NAMALWA (cell line): Measurements from ENCODE around the gene B4GAT1.
A peak's percentile ranks its signal among the peaks of the same experiment; 100 is the strongest.
"Not testable (repeated sequence)": the region's sequence is repeated elsewhere in the genome, so short reads cannot be mapped to it uniquely, and the experiment has no call there.

ENCODE experiments used
- DNase-seq: peaks from one replicate; pipeline ENCODE4 v3.0.0-alpha.2; 2015; ENCODE audit warnings: low spot score

Gene B4GAT1

DNA sequence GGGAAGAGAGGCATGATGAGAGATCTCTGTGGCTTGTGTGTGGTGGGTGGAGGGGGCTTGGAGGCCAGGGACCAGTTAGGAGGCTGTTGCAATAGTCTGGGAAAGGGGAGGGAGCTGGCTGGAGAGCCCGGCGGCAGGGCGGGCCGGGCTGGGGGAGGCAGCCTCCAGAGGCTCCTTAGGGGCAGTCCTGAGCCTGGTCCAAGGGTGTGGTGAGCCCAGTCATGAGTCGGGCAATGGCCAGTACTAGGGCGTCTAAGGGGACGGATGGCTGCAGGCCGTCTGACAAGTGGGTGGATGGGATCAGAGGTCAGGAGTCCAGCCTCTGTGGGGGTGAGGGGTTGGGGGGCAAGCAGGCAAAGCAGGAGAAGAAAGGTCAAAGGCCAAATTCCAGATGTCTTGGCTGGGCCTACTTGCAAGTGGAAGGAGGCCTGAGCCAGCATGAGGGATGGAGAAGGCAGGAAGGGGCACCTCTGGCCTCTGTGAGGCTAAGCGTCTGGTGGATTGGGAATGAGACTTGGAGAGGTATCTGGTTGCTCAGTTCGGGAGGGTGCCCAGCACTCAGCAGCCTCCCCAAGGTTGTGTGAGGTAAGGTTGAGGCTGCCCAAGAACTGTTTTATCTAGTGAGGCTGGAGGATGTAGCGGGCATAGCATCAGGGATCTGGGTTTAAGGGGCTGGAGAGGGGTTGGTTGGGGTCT lies 24.5 kb downstream of the B4GAT1 start:
- no peak for DNase-seq

DNA sequence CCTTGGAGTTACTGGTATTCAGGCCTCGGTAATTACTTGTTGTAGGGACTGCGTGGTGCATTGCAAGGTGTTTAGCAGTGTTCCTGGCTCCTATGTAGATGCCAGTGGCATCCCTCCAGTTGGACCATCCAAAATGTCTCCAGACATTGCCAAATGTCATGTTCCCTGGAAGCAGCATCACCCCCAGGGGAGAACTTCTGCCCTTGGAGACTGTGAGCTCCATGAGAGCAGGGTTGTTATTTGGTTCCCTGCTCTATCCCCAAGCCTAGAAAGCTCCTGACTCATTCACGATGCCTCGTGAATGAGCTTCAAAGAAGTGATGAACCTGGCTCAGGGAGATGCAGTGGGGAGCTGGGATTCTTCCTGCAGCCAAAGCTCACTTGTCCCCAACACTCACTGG lies 25.8 kb downstream of the B4GAT1 start:
- DNase-seq, result no peak

DNA sequence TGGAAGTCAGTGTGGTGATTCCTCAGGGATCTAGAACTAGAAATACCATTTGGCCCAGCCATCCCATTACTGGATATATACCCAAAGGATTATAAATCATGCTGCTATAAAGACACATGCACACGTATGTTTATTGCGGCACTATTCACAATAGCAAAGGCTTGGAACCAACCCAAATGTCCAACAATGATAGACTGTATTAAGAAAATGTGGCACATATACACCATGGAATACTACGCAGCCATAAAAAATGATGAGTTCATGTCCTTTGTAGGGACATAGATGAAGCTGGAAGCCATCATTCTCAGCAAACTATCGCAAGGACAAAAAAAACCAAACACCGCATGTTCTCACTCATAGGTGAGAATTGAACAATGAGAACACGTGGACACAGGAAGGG lies 26.7 kb downstream of the B4GAT1 start:
- DNase-seq, result not testable (repeated sequence)

DNA sequence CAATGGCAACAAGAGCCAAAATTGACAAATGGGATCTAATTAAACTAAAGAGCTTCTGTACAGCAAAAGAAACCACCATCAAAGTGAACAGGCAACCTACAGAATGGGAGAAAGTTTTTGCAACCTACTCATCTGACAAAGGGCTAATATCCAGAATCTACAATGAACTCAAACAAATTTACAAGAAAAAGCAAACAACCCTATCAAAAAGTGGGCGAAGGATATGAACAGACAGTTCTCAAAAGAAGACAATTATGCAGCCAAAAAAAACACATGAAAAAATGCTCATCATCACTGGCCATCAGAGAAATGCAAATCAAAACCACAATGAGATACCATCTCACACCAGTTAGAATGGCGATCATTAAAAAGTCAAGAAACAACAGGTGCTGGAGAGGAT lies 27.1 kb downstream of the B4GAT1 start:
- DNase-seq, result not testable (repeated sequence)

DNA sequence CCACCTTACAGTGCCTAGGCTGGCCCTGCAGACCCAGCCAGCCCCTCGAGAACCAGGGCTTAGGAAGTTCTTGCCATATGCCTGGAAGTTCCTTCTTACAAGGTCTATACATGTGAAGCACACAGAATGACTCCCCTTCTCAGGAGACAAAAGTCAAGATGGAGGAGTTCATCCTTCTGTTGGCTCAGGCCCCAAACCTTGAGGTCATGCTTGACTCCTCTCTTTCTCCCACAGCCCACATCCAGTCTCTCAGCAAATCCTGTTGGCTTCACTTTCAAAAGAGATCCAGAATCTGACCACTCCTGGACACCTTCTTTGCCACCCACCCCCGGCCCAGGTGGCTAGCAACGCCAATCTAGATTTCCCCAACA lies 28.8 kb downstream of the B4GAT1 start:
- no peak for DNase-seq

DNA sequence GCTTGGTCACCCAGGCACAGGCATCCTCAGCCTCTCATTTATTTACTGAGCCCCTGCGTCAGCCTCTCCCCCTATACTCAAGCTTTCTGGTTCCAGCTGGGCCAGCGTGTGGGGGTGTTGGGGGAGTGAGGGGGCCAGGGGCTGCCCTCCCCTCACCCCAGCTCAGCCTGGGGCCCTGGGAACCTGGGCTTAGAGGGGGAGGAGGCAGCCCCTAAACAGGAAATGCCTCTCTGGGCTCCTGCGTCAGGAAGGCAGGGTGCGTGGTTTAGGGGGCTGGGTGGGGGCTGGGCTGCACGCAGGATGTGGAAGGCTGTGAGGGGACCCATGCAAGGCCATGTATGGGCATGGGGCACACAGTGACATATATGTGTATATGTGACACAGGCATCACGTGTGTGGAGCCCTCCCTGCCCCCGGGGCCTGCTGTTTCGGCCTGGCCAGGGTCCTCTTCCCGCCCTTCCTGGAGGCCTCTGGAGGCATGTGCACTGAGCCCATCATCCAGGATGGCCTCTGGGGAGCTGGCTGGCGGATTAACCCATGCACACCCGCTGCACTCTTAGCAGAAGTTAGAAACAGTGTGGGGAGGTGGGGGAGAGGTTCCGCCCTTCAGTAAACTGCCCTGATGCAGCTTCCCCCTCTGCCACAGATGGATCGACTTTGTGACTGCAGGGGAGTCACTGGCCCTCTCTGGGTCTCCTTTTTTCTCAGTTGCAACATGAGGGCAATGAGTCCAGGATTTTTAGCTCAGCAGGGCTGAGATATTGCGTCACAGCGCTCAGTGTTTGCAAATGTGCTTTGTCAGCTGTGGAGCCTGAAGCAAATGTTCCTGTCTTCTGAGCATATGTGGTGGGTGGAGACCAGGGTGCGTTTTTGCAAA lies 29.5 kb downstream of the B4GAT1 start:
- peak; percentile 72 for DNase-seq

DNA sequence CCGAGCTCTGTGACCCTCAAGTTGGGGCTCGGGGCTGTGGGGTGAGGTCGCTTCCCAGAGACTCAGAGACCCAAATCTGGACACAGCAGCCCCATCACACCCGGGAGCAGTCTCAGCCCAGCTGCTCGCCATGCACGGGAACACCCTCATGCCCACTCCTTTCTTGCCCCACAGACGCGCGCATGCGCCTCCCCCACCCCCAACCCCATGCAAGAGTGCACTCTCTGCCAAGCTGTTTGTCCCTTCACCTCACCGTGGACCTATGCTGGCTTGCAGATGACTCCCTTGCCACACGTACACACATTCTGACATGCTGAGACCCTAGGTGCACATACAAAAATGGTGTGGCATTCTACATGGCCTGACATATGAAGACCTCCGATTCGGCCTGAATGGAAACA lies 30.1 kb downstream of the B4GAT1 start:
- DNase-seq, result peak; percentile 70

- no peak for DNase-seq
Observed at GRCh38 chr11:66316849-66317251, 30.6 kb downstream of the B4GAT1 start, which contains the start of gene CD248. CD248 (minus strand) TSS chr11:66317044; CDS start chr11:66317027, 17 bp downstream.

- DNase-seq, result no peak
Observed at GRCh38 chr11:66315921-66316811, 31.3 kb downstream of the B4GAT1 start.

- no peak for DNase-seq
Observed at GRCh38 chr11:66315498-66315885, 31.9 kb downstream of the B4GAT1 start.

DNA sequence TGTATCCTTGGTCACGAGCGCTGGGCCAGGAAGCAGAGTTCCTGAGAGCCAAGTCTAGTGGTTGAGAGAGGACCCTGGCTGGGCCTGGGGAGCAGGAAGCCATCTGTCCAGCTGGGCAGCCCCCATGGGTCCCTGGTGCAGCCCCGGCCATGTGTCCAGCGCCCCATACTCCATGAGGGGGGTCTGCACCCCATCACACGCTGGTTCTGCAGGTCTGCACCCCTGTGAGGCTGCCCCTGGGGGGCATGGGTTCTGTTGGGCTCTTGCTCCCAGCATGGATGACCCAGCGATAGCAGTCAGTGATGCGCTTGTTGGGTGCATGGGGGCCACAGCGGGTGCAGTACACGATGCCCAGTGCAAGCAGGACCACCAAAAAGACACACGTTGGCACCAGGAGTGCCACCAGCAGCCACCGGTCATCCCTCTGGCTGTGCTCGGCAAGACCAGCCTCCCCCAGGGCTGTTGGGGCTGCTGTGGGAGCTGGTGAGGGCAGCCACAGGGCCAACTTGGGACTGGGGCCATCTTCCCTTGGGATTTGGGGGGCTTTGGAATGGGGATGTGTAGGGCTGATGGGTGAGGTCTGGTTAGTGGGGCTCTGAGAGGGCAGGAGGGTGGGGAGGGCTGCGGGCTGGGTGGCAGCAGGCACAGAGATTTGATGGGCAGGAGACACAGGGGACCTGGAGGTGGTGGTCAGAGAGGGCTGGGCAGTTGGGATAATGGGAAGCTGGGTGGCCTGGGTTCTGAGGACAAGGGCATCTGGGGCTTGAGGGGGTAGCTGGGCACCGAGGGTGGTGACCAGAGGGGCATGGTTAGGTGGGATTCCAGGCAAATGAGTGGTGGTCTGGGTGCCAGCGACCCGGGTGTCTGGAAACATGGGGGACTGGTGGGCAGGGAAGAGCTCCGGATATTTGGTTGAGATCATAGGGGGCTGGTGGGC lies 32.6 kb downstream of the B4GAT1 start:
- no peak for DNase-seq

DNA sequence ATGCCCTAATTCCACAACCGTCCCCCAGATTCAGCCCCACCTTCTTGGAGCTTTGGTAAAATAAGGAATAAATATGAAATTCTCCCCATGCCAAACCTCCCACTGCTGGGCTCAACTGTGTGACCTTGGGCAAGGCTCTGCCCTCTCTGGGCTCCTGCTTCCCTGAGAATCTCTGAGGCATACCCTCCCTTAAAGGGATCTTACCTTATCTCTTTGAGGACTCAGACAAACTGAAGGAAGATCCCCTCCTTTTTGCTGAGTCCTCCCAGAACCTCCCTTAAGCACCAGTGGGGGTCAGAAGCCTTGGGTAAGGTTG lies 33.3 kb downstream of the B4GAT1 start:
- no peak for DNase-seq

DNA sequence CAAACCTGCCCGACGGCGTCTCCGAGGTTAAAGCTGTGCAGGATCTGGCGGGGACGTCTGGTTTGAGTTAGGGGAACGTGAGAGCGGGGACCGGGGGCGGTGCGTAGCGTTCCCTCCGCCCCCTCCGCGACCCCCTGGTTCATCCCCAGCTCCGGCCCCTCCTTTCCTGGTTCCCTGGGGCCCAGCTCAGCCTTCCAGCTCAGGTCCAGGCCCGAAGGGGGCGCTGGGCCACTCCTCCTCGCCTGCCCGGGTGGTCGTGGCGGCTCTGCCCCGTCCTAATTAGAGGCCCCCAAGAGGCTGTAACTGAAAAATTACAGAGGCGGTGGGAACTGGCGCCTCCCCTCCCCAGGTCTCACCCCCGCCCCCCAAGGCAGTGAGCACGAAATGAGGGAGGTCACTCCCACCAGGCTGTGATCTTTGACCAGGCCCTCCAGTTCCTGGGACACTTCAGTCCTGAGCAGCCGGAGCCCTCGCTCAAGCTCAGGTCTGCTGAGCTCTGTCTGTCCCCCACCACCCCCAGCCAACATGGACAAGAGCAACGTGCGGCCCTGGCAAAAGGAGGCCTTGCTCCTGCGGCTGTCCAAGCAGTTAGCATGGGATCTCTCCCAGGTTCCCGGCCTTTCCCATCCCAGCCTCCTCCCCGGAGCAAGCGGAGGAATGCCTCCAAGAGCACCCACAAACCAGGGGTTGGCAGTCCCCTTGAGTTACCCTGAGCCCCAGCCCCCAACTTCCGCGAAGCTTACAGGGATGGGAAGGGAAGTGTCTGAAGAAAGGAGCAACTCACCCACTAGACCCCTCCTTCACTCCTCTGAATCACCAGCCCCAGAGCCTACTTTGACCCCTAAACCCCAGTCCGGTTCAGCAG lies 33.9 kb downstream of the B4GAT1 start:
- no peak for DNase-seq

- peak; percentile 98 for DNase-seq
Observed at GRCh38 chr11:66312549-66313320, 34.7 kb downstream of the B4GAT1 start.

GRCh38 chr11:66311965-66312548 lies 35.4 kb downstream of the B4GAT1 start:
- DNase-seq, result peak; percentile 97

- no peak for DNase-seq
Observed at GRCh38 chr11:66311470-66311964, 35.9 kb downstream of the B4GAT1 start.

DNA sequence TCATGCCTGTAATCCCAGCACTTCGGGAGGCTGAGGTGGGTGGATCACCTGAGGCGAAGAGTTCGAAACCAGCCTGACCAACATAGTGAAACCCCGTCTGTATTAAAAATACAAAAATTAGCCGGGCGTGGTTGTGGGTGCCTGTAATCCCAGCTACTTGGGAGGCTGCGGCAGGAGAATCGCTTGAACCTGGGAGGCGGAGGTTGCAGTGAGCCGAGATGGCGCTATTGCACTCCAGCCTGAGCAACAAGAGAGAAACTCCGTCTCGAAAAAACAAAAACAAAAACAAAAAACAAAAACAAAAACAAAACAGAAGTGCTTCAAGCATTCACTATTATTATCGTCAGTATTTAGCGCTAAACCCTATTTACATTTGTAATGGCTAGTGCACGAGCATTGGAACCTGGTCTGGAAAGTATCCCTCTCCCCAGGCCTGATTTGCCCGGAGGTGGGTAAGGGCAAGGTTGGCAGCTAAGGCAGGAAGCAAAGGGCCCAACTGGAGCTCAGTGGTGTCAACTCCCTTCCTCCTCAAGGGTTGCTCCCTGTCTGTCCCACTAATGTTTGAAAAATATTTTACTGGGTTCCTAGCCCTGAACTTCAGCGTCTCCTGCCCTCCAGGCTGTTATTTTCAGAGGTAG lies 36.5 kb downstream of the B4GAT1 start:
- not testable (repeated sequence) for DNase-seq

- DNase-seq, result no peak
Observed at GRCh38 chr11:66310324-66310723, 37.1 kb downstream of the B4GAT1 start.

GRCh38 chr11:66309475-66309874 lies 38.0 kb downstream of the B4GAT1 start:
- no peak for DNase-seq
